Omental fat pad (tissue), 4 donors: ENCODE measurements around the gene MOSPD3. TPM values are rescaled to one million over a fixed set of nuclear protein-coding genes. Genes with fewer than 3 reads are reported as not detected.
A peak's percentile ranks its signal among the peaks of the same experiment; 100 is the strongest.

Source experiments
- ATAC-seq: fragments of 150-250 bp; one replicate; pipeline ENCODE4 v1.9.1; 2016; ENCODE audit warnings: mild to moderate bottlenecking, moderate library complexity; ENCODE audit not compliant: low FRiP score
- DNase-seq: peaks from one replicate; pipeline ENCODE4 v3.0.0-alpha.2; 2019; ENCODE audit warnings: low spot score
- CTCF ChIP-seq, 3 donors: fragments of 450-650 bp; IDR thresholded peaks; one replicate each; pipeline ENCODE4 v1.5.1; 2016 to 2017; ENCODE audit warnings: antibody characterized with exemption in 3 of 3, mild to moderate bottlenecking in 3 of 3, moderate library complexity in 2 of 3
- total RNA-seq, 4 donors: library from RNA; depleted of rRNA; stranded (reverse); fragments of >200 nt; gene quantifications; one replicate each; pipeline ENCODE4 v1.1.0, GENCODE V29; 2016

Gene MOSPD3
- total RNA-seq, 4 donors from 2014 or later, result 5.4 to 8.9 (median 7.2) TPM

GRCh38 chr7:100626530-100627237 is 14.3 kb downstream of the MOSPD3 start:
- peak; percentile 97 for ATAC-seq
- no peak for TF ChIP-seq CTCF (IDR thresholded peaks at IDR 0.05)
- peak; percentile 52 for DNase-seq

GRCh38 chr7:100627238-100627549 is 14.9 kb downstream of the MOSPD3 start:
- TF ChIP-seq CTCF (IDR thresholded peaks at IDR 0.05), result no peak
- ATAC-seq, result no peak

GRCh38 chr7:100629117-100629716 is 16.9 kb downstream of the MOSPD3 start:
- no peak for DNase-seq
- no peak for TF ChIP-seq CTCF (IDR thresholded peaks at IDR 0.05)
- ATAC-seq, result no peak

More at GRCh38 chr7:100627238-100627549, 14.9 kb downstream of the MOSPD3 start:
- DNase-seq, result no peak

GRCh38 chr7:100630066-100630465 is 17.7 kb downstream of the MOSPD3 start:
- no peak for TF ChIP-seq CTCF (IDR thresholded peaks at IDR 0.05)

GRCh38 chr7:100632951-100633717 is 20.8 kb downstream of the MOSPD3 start:
- DNase-seq (no peak), ATAC-seq (peak; percentile 52)
- no peak for TF ChIP-seq CTCF (IDR thresholded peaks at IDR 0.05)

More at GRCh38 chr7:100630066-100630465, 17.7 kb downstream of the MOSPD3 start:
- ATAC-seq (no peak), DNase-seq (no peak)

GRCh38 chr7:100639995-100640516 is 27.7 kb downstream of the MOSPD3 start:
- ATAC-seq (no peak), DNase-seq (no peak)
- no peak for TF ChIP-seq CTCF (IDR thresholded peaks at IDR 0.05)
